ENCODE results near the gene RAB33A. TPM values are rescaled to one million over a fixed set of nuclear protein-coding genes. Genes with fewer than 3 reads are reported as not detected.

RAB33A gene
- total RNA-seq, 1 experiment from 2014 or later, result not detected

GRCh38 chrX:130159776-130160175 lies 12.0 kb upstream of the RAB33A start (continued):
- TF ChIP-seq, protein P1, sequence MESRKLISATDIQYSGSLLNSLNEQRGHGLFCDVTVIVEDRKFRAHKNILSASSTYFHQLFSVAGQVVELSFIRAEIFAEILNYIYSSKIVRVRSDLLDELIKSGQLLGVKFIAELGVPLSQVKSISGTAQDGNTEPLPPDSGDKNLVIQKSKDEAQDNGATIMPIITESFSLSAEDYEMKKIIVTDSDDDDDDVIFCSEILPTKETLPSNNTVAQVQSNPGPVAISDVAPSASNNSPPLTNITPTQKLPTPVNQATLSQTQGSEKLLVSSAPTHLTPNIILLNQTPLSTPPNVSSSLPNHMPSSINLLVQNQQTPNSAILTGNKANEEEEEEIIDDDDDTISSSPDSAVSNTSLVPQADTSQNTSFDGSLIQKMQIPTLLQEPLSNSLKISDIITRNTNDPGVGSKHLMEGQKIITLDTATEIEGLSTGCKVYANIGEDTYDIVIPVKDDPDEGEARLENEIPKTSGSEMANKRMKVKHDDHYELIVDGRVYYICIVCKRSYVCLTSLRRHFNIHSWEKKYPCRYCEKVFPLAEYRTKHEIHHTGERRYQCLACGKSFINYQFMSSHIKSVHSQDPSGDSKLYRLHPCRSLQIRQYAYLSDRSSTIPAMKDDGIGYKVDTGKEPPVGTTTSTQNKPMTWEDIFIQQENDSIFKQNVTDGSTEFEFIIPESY (IDR thresholded peaks at IDR 0.05; ENCODE audit: extremely low read depth, insufficient replicate concordance, low read length), result no peak
- TF ChIP-seq, protein P2, sequence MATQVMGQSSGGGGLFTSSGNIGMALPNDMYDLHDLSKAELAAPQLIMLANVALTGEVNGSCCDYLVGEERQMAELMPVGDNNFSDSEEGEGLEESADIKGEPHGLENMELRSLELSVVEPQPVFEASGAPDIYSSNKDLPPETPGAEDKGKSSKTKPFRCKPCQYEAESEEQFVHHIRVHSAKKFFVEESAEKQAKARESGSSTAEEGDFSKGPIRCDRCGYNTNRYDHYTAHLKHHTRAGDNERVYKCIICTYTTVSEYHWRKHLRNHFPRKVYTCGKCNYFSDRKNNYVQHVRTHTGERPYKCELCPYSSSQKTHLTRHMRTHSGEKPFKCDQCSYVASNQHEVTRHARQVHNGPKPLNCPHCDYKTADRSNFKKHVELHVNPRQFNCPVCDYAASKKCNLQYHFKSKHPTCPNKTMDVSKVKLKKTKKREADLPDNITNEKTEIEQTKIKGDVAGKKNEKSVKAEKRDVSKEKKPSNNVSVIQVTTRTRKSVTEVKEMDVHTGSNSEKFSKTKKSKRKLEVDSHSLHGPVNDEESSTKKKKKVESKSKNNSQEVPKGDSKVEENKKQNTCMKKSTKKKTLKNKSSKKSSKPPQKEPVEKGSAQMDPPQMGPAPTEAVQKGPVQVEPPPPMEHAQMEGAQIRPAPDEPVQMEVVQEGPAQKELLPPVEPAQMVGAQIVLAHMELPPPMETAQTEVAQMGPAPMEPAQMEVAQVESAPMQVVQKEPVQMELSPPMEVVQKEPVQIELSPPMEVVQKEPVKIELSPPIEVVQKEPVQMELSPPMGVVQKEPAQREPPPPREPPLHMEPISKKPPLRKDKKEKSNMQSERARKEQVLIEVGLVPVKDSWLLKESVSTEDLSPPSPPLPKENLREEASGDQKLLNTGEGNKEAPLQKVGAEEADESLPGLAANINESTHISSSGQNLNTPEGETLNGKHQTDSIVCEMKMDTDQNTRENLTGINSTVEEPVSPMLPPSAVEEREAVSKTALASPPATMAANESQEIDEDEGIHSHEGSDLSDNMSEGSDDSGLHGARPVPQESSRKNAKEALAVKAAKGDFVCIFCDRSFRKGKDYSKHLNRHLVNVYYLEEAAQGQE (IDR thresholded peaks at IDR 0.05; ENCODE audit: low read depth), result no peak
- no peak for TF ChIP-seq POLR2A (IDR thresholded peaks at IDR 0.05; ENCODE audit: borderline replicate concordance, extremely low read depth, insufficient read depth, insufficient read length)

DNA sequence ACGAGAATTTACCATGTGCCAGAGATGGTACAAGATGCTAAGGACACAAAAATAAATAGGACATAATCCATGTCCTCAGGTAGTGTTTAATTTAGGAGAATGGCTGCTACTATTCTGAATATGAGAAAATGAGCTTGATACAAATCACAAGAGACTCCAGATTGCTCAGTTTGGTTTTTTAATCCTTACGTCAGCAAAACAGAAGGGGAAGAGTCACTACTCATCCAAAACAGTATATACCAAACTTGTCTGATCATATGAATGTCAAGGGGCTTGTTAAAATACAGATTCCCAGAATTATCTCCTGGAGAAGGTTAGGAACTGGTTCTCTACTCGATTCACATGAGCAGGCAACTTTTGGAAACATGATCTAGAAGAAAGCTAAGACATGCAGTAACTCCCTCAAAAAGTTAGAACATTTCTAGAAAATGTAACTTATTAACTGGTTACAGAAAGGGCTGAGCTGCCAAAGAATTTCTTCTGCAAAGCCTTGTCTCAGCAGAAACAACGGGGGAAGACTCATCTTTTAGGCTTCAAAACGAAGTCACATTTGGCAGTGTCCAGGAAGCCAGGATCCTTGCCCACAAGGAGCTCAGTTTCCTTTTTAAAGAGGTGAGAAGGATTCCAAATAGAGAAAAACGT lies 9.5 kb upstream of the RAB33A start:
- Histone ChIP-seq H3K4me2 (ENCODE audit: low read length) (no peak overlapping the region), H3K79me2 (ENCODE audit: insufficient read depth, low read length) (peaks cover 39% of the 10 kb centered on the region), H4K20me1 (ENCODE audit: insufficient read depth) (no peaks in the 10 kb centered on the region), H3K36me3 (ENCODE audit: control insufficient read depth in 1 of 2, insufficient read depth in 2 of 2, low read length in 2 of 2) (no peaks in the 10 kb centered on the region), H3K27me3 (ENCODE audit: insufficient read depth, low read length) (no peaks in the 10 kb centered on the region), H3K9ac (ENCODE audit: low read length) (no peak overlapping the region), H3K9me2 (ENCODE audit: insufficient read depth) (no peaks in the 10 kb centered on the region), H3K4me1 (ENCODE audit: control insufficient read depth in 1 of 2, insufficient read depth in 2 of 2, low read length in 2 of 2) (peaks cover 0 to 13% of the 10 kb centered on the region in 2 experiments; a peak in 1 of 4 replicates), H2AFZ (ENCODE audit: low read depth, low read length, poor library complexity, severe bottlenecking) (no peak overlapping the region), H3K9me3 (ENCODE audit: control insufficient read depth in 1 of 2, insufficient read depth in 1 of 2, low read depth in 1 of 2, low read length in 2 of 2) (no peaks in the 10 kb centered on the region), H3K27ac (ENCODE audit: low read depth, low read length) (no peak overlapping the region), H3K4me3 (replicated peaks in 1 of 2; ENCODE audit: low read depth in 1 of 2, low read length in 2 of 2) (no peak overlapping the region)
- DNase-seq (ENCODE audit: low read depth, low spot score) (no peak), ATAC-seq (no peak)
- CTCF ChIA-PET, result no interaction called here
- RAD21 ChIA-PET (ENCODE audit: low non-redundant PET in 1 of 2, low total read pairs in 2 of 2, uncharacterized antibody in 2 of 2, unreplicated experiment in 2 of 2), result no interaction called here
- POLR2A ChIA-PET, result no interaction called here
- no TSS peak for BruUV-seq (replicated peaks)
- TF ChIP-seq POLR2A (IDR thresholded peaks at IDR 0.05; ENCODE audit: borderline replicate concordance, extremely low read depth, insufficient read depth, insufficient read length) (no peak), YY1 (IDR thresholded peaks at IDR 0.05; ENCODE audit: extremely low read depth, insufficient replicate concordance, low read depth, low read length) (no peak), ELF1 (IDR thresholded peaks at IDR 0.05; ENCODE audit: borderline replicate concordance, low read depth) (no peak), EZH2 (IDR thresholded peaks at IDR 0.05) (no peak), ZNF274 (IDR thresholded peaks at IDR 0.05; ENCODE audit: low read depth, low read length) (no peak), CTCF (IDR thresholded peaks at IDR 0.05 in 2 of 3, conservative IDR thresholded peaks at IDR 0.05 in 1 of 3; ENCODE audit: borderline replicate concordance in 1 of 3, insufficient read depth in 1 of 3, low read depth in 2 of 3, low read length in 2 of 3) (no peak)
- TF ChIP-seq, protein P3, sequence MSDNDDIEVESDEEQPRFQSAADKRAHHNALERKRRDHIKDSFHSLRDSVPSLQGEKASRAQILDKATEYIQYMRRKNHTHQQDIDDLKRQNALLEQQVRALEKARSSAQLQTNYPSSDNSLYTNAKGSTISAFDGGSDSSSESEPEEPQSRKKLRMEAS (IDR thresholded peaks at IDR 0.05), result no peak
- intact Hi-C loops (cut with micrococcal nuclease), result no loop called here

All from HCT116 (cell line).